OCI-LY1 (cell line): ENCODE data around the gene ROPN1L.

Experiments used
- EZH2 ChIP-seq: fragments of 200-600 bp; sonication (generic), shearing (Covaris generic); IDR thresholded peaks from 2 replicates; pipeline ENCODE4 v1.8.0; 2017; ENCODE audit warnings: borderline replicate concordance, mixed run types, mild to moderate bottlenecking, antibody characterized with exemption, low read length, moderate library complexity, mixed read lengths
- TF ChIP-seq, protein P1 (sequence below): fragments of 200-600 bp; sonication (generic), shearing (Covaris generic); IDR thresholded peaks from 2 replicates; pipeline ENCODE4 v1.5.1; 2017; ENCODE audit warnings: mild to moderate bottlenecking, antibody characterized with exemption, low read length, moderate library complexity, mixed read lengths

DNA sequence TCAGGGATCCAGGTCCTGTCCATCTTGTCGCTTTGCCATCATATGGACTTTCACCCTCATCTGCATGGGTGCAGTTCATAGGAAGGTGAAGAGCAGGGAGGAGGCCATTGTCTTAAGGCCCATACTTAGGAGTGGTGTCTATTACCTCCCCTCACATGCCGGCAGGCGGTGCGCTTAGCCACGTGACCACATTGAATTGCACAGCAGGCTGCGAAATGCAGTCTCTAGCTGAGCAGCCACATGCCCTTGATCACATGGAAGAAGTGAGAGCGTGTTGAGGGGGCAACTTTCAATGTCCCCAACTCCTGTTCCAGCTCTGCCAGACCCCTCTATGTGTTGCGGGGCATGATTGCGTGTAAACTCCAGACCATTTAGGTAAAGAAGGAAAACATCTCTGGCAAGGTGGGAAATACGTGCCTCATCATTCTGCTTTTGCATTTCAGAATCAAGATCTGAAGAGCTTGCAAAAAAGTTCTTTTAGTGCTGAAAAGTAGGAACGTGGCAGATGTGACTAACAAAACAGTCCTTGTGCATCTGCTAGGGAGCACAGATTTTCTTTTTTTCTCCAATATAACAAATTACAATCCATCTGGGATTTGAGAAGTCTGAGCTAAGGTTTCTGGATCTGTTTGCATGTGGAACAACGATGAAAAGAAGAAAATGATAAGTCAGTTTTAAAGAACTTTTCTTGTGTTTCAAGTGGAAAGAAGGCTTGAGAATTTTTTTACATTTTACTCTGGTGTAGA is 34.4 kb downstream of the ROPN1L start:
- TF ChIP-seq, protein P1, sequence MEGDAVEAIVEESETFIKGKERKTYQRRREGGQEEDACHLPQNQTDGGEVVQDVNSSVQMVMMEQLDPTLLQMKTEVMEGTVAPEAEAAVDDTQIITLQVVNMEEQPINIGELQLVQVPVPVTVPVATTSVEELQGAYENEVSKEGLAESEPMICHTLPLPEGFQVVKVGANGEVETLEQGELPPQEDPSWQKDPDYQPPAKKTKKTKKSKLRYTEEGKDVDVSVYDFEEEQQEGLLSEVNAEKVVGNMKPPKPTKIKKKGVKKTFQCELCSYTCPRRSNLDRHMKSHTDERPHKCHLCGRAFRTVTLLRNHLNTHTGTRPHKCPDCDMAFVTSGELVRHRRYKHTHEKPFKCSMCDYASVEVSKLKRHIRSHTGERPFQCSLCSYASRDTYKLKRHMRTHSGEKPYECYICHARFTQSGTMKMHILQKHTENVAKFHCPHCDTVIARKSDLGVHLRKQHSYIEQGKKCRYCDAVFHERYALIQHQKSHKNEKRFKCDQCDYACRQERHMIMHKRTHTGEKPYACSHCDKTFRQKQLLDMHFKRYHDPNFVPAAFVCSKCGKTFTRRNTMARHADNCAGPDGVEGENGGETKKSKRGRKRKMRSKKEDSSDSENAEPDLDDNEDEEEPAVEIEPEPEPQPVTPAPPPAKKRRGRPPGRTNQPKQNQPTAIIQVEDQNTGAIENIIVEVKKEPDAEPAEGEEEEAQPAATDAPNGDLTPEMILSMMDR: no peak
- no peak for TF ChIP-seq EZH2
